GM12878 (cell line): ENCODE results near the gene JUN. TPM values are rescaled to one million over a fixed set of nuclear protein-coding genes. Genes with fewer than 3 reads are reported as not detected.

ENCODE experiments used
- ATAC-seq: fragments of 200-7000 bp; cut with Tn5 transposase; 3 replicates; pipeline ENCODE4 v1.9.1; 2020; ENCODE audit warnings: mild to moderate bottlenecking, moderate library complexity
- BruUV-seq: library from RNA; stranded (reverse); fragments of 400-500 nt; replicated peaks from 2 replicates; lab custom pipeline; 2021; lab: Mats Ljungman, UMichigan
- CTCF ChIA-PET: fragments of 300-600 bp; sonication (Branson Sonifier 250); formaldehyde crosslinking; extraction: SDS; loops from one replicate; lab custom pipeline; 2021; ENCODE audit warnings: inconsistent platforms; lab: Yijun Ruan, JAX
- POLR2A ChIA-PET: fragments of 350-600 bp; formaldehyde crosslinking; extraction: SDS; loops from one replicate; lab custom pipeline; 2021; ENCODE audit warnings: inconsistent platforms; lab: Charles Lee
- RAD21 ChIA-PET: fragments of 300-600 bp; sonication (Branson Sonifier 250); formaldehyde crosslinking; loops from one replicate; lab custom pipeline; 2023; ENCODE audit warnings: antibody characterized with exemption; ENCODE audit not compliant: unreplicated experiment; lab: Charles Lee
- SMC1A ChIA-PET: fragments of 300-600 bp; sonication (Branson Sonifier 250); formaldehyde crosslinking; loops from one replicate; lab custom pipeline; 2023; ENCODE audit not compliant: unreplicated experiment, uncharacterized antibody; lab: Charles Lee
- DNase-seq: peaks from one replicate; pipeline ENCODE4 v3.0.0-alpha.2; 2011; ENCODE audit warnings: low read depth, low spot score
- FAIRE-seq: peaks from 3 replicates; lab custom pipeline; 2011; peaks lifted over from hg19 to GRCh38; lab: Jason Lieb, UNC
- H2AFZ ChIP-seq: 2 replicates; pipeline ENCODE4 v1.6.0; 2011; ENCODE audit warnings: low read depth, low read length, control low read depth; ENCODE audit not compliant: control insufficient read depth
- H3K27ac ChIP-seq: 2 replicates; pipeline ENCODE4 v1.5.1; 2011; ENCODE audit warnings: control low read depth; ENCODE audit not compliant: control insufficient read depth, insufficient read depth
- H3K27me3 ChIP-seq, 2 experiments: replicated peaks in 1 of 2; 2 replicates each; pipeline versions ENCODE4 v1.6.0 to v1.6.1; 2011; ENCODE audit warnings: low read length in 1 of 2; ENCODE audit not compliant: control insufficient read depth in 2 of 2, insufficient read depth in 2 of 2
- H3K36me3 ChIP-seq, 2 experiments: 2 replicates each; pipeline ENCODE4 v1.5.1; 2011; ENCODE audit warnings: low read length in 1 of 2; ENCODE audit not compliant: control insufficient read depth in 2 of 2, insufficient read depth in 2 of 2
- H3K4me1 ChIP-seq: 2 replicates; pipeline ENCODE4 v1.6.1; 2011; ENCODE audit warnings: mild to moderate bottlenecking, low read length, moderate library complexity, mixed read lengths; ENCODE audit not compliant: control insufficient read depth, insufficient read depth
- H3K4me2 ChIP-seq: 2 replicates; pipeline ENCODE4 v1.6.0; 2011; ENCODE audit warnings: control low read depth; ENCODE audit not compliant: control insufficient read depth, insufficient read depth
- H3K4me3 ChIP-seq: fragments of 200-600 bp; sonication (generic); 2 replicates; pipeline ENCODE4 v1.5.1; 2016
- H3K79me2 ChIP-seq: 2 replicates; pipeline ENCODE4 v1.6.0; 2011; ENCODE audit warnings: low read length; ENCODE audit not compliant: control insufficient read depth, insufficient read depth
- H3K9ac ChIP-seq: 2 replicates; pipeline ENCODE4 v1.8.0; 2011; ENCODE audit warnings: low read length, control low read depth, mixed read lengths; ENCODE audit not compliant: control insufficient read depth, insufficient read depth
- H3K9me3 ChIP-seq: replicated peaks from 3 replicates; pipeline ENCODE4 v1.5.1; 2011; ENCODE audit warnings: mild to moderate bottlenecking, low read length; ENCODE audit not compliant: control insufficient read depth, insufficient read depth
- H4K20me1 ChIP-seq: 2 replicates; pipeline ENCODE4 v1.6.0; 2011; ENCODE audit not compliant: control insufficient read depth, insufficient read depth
- DPF2 ChIP-seq: fragments of 450-650 bp; IDR thresholded peaks from 2 replicates; pipeline ENCODE4 v1.6.1; 2017; ENCODE audit warnings: mild to moderate bottlenecking
- IKZF2 ChIP-seq, 2 experiments: fragments of 450-650 bp; IDR thresholded peaks; 2 replicates each; pipeline ENCODE4 v1.6.1; 2017; ENCODE audit warnings: mild to moderate bottlenecking in 2 of 2, moderate library complexity in 2 of 2
- MXI1 ChIP-seq: fragments of 150-350 bp; IDR thresholded peaks from 2 replicates; pipeline ENCODE4 v1.6.1; 2011; ENCODE audit warnings: low read depth, mild to moderate bottlenecking, inconsistent platforms, low read length, improper control_type of control experiment
- NRF1 ChIP-seq: conservative IDR thresholded peaks from 2 replicates; pipeline ENCODE4 v1.6.1; 2011; ENCODE audit warnings: mild to moderate bottlenecking, low read depth, low read length, improper control_type of control experiment
- PAX8 ChIP-seq: fragments of 450-650 bp; IDR thresholded peaks from 2 replicates; pipeline ENCODE4 v1.6.1; 2017; ENCODE audit warnings: mild to moderate bottlenecking, moderate library complexity
- SMARCA5 ChIP-seq: fragments of 450-650 bp; IDR thresholded peaks from 2 replicates; pipeline ENCODE4 v1.6.1; 2017; ENCODE audit warnings: mild to moderate bottlenecking
- SREBF2 ChIP-seq: IDR thresholded peaks from 2 replicates; pipeline ENCODE4 v1.6.1; 2012; ENCODE audit warnings: mild to moderate bottlenecking, low read length
- WRNIP1 ChIP-seq: IDR thresholded peaks from 2 replicates; pipeline ENCODE4 v1.6.1; 2011; ENCODE audit warnings: low read depth, low read length, improper control_type of control experiment, borderline replicate concordance
- WGBS: methylation state at CpG from one replicate; pipeline ENCODE4 v1.1.6; 2016; ENCODE audit warnings: low lambda C conversion rate; ENCODE audit not compliant: insufficient replicate concordance, insufficient coverage; ENCODE audit errors: missing lambda C conversion rate; 5-methylcytosine and 5-hydroxymethylcytosine counted together
- in situ Hi-C: fragments of 300-500 bp; cut with MboI; formaldehyde crosslinking; loops from 9 replicates; pipeline ENCODE4 v1.14.3; 2018; ENCODE audit warnings: mixed read lengths
- intact Hi-C: fragments of 100-400 bp; cut with micrococcal nuclease; formaldehyde crosslinking; loops from one replicate; pipeline ENCODE4 v1.14.2; 2022; ENCODE audit not compliant: unreplicated experiment
- polyA plus RNA-seq, 11 experiments: library from polyadenylated mRNA; depleted of rRNA in 4 of 11; unstranded in 6 of 11; stranded (reverse) in 5 of 11; fragments of >200 nt; fragmentation: Nextera tagmentation in 4 of 11; fragmentation: Illumina TruSeq in 1 of 11; extraction: Ambion mirVana in 4 of 11; extraction: Trizol in 1 of 11; gene quantifications; 1 replicate in 1 of 11; 2 replicates in 10 of 11; pipeline versions ENCODE4 v1.2.1 to v1.2.3, GENCODE V29; 2011 to 2016; ENCODE audit warnings: inconsistent platforms in 2 of 11, missing spikeins in 2 of 11, low read depth in 1 of 11
- total RNA-seq, 4 experiments: library from RNA; depleted of rRNA in 3 of 4; stranded (reverse); fragments of >200 nt in 3 of 4; fragmentation: Illumina TruSeq in 1 of 4; extraction: Trizol in 1 of 4; gene quantifications; 2 replicates each; pipeline versions ENCODE4 v1.2.1 to v1.2.3, GENCODE V29; 2013 to 2021
- TF ChIP-seq, protein P1 (sequence below), 3 experiments: IDR thresholded peaks in 2 of 3; conservative IDR thresholded peaks in 1 of 3; 2 replicates each; pipeline ENCODE4 v1.5.1; 2011; ENCODE audit warnings: low read depth in 3 of 3, low read length in 3 of 3, mild to moderate bottlenecking in 3 of 3, control low read depth in 2 of 3, moderate library complexity in 2 of 3, inconsistent platforms in 1 of 3, mixed read lengths in 1 of 3; ENCODE audit not compliant: control insufficient read depth in 2 of 3, insufficient read depth in 1 of 3; ENCODE audit errors: extremely low read depth in 1 of 3

The JUN gene
- total and polyA plus RNA-seq, 10 of the 15 experiments (the other 5 are each of a cell fraction or from before 2014, with no cell fraction given) = 0.18 to 8.4 (median 2.8) TPM

DNA sequence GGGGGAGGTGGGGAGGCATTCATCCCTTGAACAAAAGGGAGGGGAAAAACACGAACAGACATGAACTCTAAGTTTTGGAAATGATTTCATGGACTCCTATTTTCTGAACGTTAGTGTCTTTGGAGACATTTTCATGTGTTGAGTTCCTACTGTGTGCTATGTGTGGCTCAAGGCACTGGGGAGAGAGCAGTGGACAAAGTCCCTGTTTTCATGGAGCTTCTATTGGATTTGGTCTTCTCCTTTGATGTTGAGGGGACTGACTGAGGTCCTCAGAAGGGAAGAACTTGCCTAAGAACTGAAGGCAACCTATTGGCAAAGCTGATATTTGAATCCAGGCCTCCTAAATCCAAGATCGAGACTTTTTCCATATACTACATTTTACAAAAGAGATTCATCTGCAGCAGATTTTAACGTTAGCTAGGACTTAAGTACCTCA, 30.4 kb downstream of the JUN start:
- no peak overlapping the region for H3K4me2 ChIP-seq
- H3K27me3 ChIP-seq = no peaks in the 10 kb centered on the region
- no peaks in the 10 kb centered on the region for H3K36me3 ChIP-seq
- CTCF ChIA-PET = interaction anchor here (1.8 to 1.9 kb wide), 2 partner anchors 10 to 15 kb away, joined by 4 to 7 read pairs; no protein-coding TSS in a partner anchor
- ATAC-seq = no peak
- TF ChIP-seq WRNIP1 (no peak), DPF2 (no peak), SMARCA5 (no peak), MXI1 (no peak), PAX8 (no peak), IKZF2 (IDR thresholded peaks at IDR 0.05) (no peak), SREBF2 (no peak), NRF1 (no peak)
- TF ChIP-seq, protein P1, sequence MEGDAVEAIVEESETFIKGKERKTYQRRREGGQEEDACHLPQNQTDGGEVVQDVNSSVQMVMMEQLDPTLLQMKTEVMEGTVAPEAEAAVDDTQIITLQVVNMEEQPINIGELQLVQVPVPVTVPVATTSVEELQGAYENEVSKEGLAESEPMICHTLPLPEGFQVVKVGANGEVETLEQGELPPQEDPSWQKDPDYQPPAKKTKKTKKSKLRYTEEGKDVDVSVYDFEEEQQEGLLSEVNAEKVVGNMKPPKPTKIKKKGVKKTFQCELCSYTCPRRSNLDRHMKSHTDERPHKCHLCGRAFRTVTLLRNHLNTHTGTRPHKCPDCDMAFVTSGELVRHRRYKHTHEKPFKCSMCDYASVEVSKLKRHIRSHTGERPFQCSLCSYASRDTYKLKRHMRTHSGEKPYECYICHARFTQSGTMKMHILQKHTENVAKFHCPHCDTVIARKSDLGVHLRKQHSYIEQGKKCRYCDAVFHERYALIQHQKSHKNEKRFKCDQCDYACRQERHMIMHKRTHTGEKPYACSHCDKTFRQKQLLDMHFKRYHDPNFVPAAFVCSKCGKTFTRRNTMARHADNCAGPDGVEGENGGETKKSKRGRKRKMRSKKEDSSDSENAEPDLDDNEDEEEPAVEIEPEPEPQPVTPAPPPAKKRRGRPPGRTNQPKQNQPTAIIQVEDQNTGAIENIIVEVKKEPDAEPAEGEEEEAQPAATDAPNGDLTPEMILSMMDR (IDR thresholded peaks at IDR 0.05 in 2 of 3, conservative IDR thresholded peaks at IDR 0.05 in 1 of 3; ENCODE audit: control insufficient read depth in 2 of 3, extremely low read depth in 1 of 3, insufficient read depth in 1 of 3, low read depth in 3 of 3, low read length in 3 of 3) = no peak
- TF ChIP-seq, all 136 proteins: peak for 0
- in situ Hi-C loops = no loop called here
- no peaks in the 10 kb centered on the region; the same call in 2 of the 3 replicates for H3K9me3 ChIP-seq
- H3K4me1 ChIP-seq = 0 out of 2 replicates have a peak, but pooled peaks cover 4% of the 10 kb centered on the region
- no peaks in the 10 kb centered on the region for H3K79me2 ChIP-seq
- POLR2A ChIA-PET = interaction anchor here (0.5 kb wide), 1 partner anchor 21 kb away, joined by 4 read pairs; no protein-coding TSS in a partner anchor
- H3K4me3 ChIP-seq = no peak overlapping the region
- H3K9ac ChIP-seq = no peak overlapping the region
- DNase-seq (no peak), FAIRE-seq (no peak)
- H3K27ac ChIP-seq = no peak overlapping the region
- WGBS = 63% methylated on average over 4 of the region's 4 CpGs
- RAD21 ChIA-PET = interaction anchor here (0.9 kb wide), 1 partner anchor 947 kb away, joined by 3 read pairs; no protein-coding TSS in a partner anchor
- BruUV-seq = no TSS peak
- SMC1A ChIA-PET = interaction anchor here (0.9 to 1.0 kb wide), 2 partner anchors 14 to 19 kb away, joined by 3 read pairs; no protein-coding TSS in a partner anchor
- H2AFZ ChIP-seq = no peak overlapping the region
- no peaks in the 10 kb centered on the region for H4K20me1 ChIP-seq
- intact Hi-C loops = no loop called here
